A673 (cell line): ENCODE data around the gene SRI. TPM values are rescaled to one million over a fixed set of nuclear protein-coding genes. Genes with fewer than 3 reads are reported as not detected.
A peak's percentile ranks its signal among the peaks of the same experiment; 100 is the strongest.

Experiments
- BruUV-seq: library from RNA; stranded (reverse); fragments of 400-500 nt; replicated peaks from 2 replicates; lab custom pipeline; 2021; lab: Mats Ljungman, UMichigan
- CTCF ChIA-PET: fragments of 300-600 bp; sonication (Branson Sonifier 250); formaldehyde crosslinking; loops from one replicate; lab custom pipeline; 2022; ENCODE audit warnings: antibody characterized with exemption; lab: Charles Lee
- POLR2A ChIA-PET: fragments of 300-600 bp; sonication (Branson Sonifier 250); formaldehyde crosslinking; loops from one replicate; lab custom pipeline; 2022; ENCODE audit warnings: antibody characterized with exemption; ENCODE audit not compliant: low non-redundant PET; lab: Charles Lee
- DNase-seq: peaks from one replicate; pipeline ENCODE4 v3.0.0-alpha.2; 2015; ENCODE audit warnings: low spot score
- H3K27ac ChIP-seq: fragments of 200-600 bp; sonication (generic); 2 replicates; pipeline ENCODE4 v1.5.1; 2016; ENCODE audit warnings: mixed run types, low read depth, mild to moderate bottlenecking, mixed read lengths, antibody characterized with exemption, low read length; ENCODE audit not compliant: poor library complexity, severe bottlenecking
- H3K27me3 ChIP-seq: fragments of 200-600 bp; sonication (generic); replicated peaks from 2 replicates; pipeline ENCODE4 v1.6.1; 2017; ENCODE audit warnings: mixed run types, low read depth, mild to moderate bottlenecking, mixed read lengths, antibody characterized with exemption, low read length; ENCODE audit not compliant: insufficient read depth, poor library complexity
- H3K36me3 ChIP-seq: fragments of 200-600 bp; sonication (generic); 2 replicates; pipeline ENCODE4 v1.6.1; 2016; ENCODE audit warnings: mixed run types, mild to moderate bottlenecking, mixed read lengths, antibody characterized with exemption, low read length; ENCODE audit not compliant: insufficient read depth, poor library complexity, severe bottlenecking
- H3K4me1 ChIP-seq: fragments of 200-600 bp; sonication (generic); 2 replicates; pipeline ENCODE4 v1.6.1; 2017; ENCODE audit warnings: mixed run types, mild to moderate bottlenecking, mixed read lengths, antibody characterized with exemption, low read length; ENCODE audit not compliant: insufficient read depth, poor library complexity, severe bottlenecking
- H3K4me3 ChIP-seq: fragments of 200-600 bp; sonication (generic); 2 replicates; pipeline ENCODE4 v1.5.1; 2016; ENCODE audit warnings: low read depth, mixed run types, mild to moderate bottlenecking, mixed read lengths, low read length; ENCODE audit not compliant: poor library complexity, severe bottlenecking
- H3K9me3 ChIP-seq: fragments of 200-600 bp; sonication (generic); 2 replicates; pipeline ENCODE4 v1.6.1; 2016; ENCODE audit warnings: mixed run types, low read depth, mild to moderate bottlenecking, mixed read lengths, antibody characterized with exemption, low read length; ENCODE audit not compliant: poor library complexity, severe bottlenecking
- EZH2 ChIP-seq: fragments of 200-600 bp; sonication (generic); IDR thresholded peaks from 2 replicates; pipeline ENCODE4 v1.6.1; 2017; ENCODE audit warnings: borderline replicate concordance, low read depth, mild to moderate bottlenecking, mixed read lengths, antibody characterized with exemption, low read length; ENCODE audit not compliant: poor library complexity, severe bottlenecking
- intact Hi-C: fragments of 100-400 bp; cut with micrococcal nuclease; formaldehyde crosslinking; loops from one replicate; pipeline ENCODE4 v1.10.0; 2022; ENCODE audit not compliant: unreplicated experiment
- total RNA-seq: library from RNA; stranded (reverse); gene quantifications from 2 replicates; pipeline ENCODE4 v1.2.3, GENCODE V29; 2021
- TF ChIP-seq, protein P1 (sequence below): fragments of 300-800, 200-600 bp; sonication (generic); conservative IDR thresholded peaks from 2 replicates; pipeline ENCODE4 v1.5.1; 2017; ENCODE audit warnings: low read depth, mild to moderate bottlenecking, antibody characterized with exemption, low read length, moderate library complexity, mixed read lengths

SRI gene
- total RNA-seq, 1 experiment from 2014 or later, result 87.7 TPM

DNA sequence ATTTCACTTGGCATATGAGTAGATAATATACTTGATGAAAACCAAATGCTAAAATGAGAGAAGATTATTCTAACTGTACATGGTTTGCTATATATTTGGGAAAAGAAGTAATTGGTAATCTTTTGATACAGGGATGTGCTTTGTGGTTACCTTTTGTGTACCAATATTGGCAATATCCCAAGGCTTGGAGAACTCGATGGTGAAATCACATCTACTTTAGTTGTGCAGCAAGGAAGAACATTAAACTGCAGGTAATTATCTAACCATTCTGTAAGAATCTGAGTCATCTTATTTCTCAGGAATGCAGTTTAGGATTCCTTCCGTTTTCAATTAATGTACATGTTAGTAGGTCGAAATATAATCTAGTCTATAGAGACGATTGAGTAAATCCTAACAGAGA lies 64.1 kb downstream of the SRI start:
- TF ChIP-seq EZH2, result no peak
- TF ChIP-seq, protein P1, sequence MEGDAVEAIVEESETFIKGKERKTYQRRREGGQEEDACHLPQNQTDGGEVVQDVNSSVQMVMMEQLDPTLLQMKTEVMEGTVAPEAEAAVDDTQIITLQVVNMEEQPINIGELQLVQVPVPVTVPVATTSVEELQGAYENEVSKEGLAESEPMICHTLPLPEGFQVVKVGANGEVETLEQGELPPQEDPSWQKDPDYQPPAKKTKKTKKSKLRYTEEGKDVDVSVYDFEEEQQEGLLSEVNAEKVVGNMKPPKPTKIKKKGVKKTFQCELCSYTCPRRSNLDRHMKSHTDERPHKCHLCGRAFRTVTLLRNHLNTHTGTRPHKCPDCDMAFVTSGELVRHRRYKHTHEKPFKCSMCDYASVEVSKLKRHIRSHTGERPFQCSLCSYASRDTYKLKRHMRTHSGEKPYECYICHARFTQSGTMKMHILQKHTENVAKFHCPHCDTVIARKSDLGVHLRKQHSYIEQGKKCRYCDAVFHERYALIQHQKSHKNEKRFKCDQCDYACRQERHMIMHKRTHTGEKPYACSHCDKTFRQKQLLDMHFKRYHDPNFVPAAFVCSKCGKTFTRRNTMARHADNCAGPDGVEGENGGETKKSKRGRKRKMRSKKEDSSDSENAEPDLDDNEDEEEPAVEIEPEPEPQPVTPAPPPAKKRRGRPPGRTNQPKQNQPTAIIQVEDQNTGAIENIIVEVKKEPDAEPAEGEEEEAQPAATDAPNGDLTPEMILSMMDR, result no peak
- intact Hi-C loops, result no loop called here
- no TSS peak for BruUV-seq
- no peaks in the 10 kb centered on the region for H3K9me3 ChIP-seq
- no peak overlapping the region for H3K4me3 ChIP-seq
- no peaks in the 10 kb centered on the region for H3K36me3 ChIP-seq
- peak; percentile 26 for DNase-seq
- no peaks in the 10 kb centered on the region for H3K27me3 ChIP-seq
- H3K4me1 ChIP-seq, result no peaks in the 10 kb centered on the region
- H3K27ac ChIP-seq, result no peak overlapping the region
- ChIA-PET CTCF (no interaction called here), POLR2A (no interaction called here)

Other genes starting within 250 kb of the SRI start
- gene STEAP4, start 86.9 kb upstream of the SRI start, total RNA-seq, result not detected in 2 replicates